Adrenal gland (tissue), 5 donors: Measurements from ENCODE around the gene PDE9A.

Experiments used
- CTCF ChIP-seq, 6 experiments: fragments of 450-650 bp in 4 of 6; fragments of 200-600 bp in 2 of 6; sonication (generic) in 1 of 6; IDR thresholded peaks; 1 replicate in 5 of 6; 2 replicates in 1 of 6; pipeline versions ENCODE4 v1.5.1 to v1.8.0; 2016 to 2021; ENCODE audit warnings: antibody characterized with exemption in 6 of 6, mild to moderate bottlenecking in 2 of 6, moderate library complexity in 1 of 6
- POLR2A ChIP-seq, 2 donors: fragments of 450-650 bp; IDR thresholded peaks; one replicate each; pipeline ENCODE4 v1.6.1; 2017; ENCODE audit warnings: antibody characterized with exemption in 2 of 2, mild to moderate bottlenecking in 2 of 2, moderate library complexity in 1 of 2
- donor health status: DM: no; HTN: no; CAD: no.

GRCh38 chr21:42669041-42669440 is 15.6 kb downstream of the PDE9A start:
- TF ChIP-seq CTCF (IDR thresholded peaks at IDR 0.05) (no peak), POLR2A (IDR thresholded peaks at IDR 0.05) (no peak)
